Ovary (tissue), 3 donors: ENCODE results near the gene RHBDD3.

Experiments
- CTCF ChIP-seq, 3 donors: fragments of 450-650 bp in 2 of 3; fragments of 200-600 bp in 1 of 3; IDR thresholded peaks; one replicate each; pipeline versions ENCODE4 v1.5.1 to v1.8.0; 2016 to 2022; ENCODE audit warnings: antibody characterized with exemption in 3 of 3, mild to moderate bottlenecking in 1 of 3
- POLR2A ChIP-seq: fragments of 450-650 bp; IDR thresholded peaks from one replicate; pipeline ENCODE4 v1.6.1; 2017; ENCODE audit warnings: antibody characterized with exemption, mild to moderate bottlenecking, moderate library complexity
- donor health status: DM: no; HTN: no; CAD: no.

DNA sequence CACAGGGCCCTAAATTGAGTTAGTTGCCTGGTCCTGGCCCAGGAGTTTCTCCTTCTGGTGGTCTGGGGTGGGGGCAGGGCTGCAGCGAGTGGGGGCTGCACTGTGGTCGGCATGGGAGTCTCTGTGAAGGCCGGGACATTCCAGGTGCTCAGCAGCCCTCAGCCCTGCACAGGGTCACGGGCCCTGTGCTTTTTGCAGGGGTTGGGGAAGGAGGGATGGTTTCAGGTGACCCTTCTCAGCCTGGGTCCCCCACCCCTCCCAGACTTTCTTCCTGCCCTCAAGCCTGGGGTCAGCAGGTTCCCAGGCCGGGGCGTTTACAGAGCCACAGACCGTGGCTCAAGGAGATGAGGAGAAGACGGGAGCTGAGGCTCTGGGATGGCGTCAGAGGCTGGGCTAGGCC is 54.3 kb downstream of the RHBDD3 start:
- TF ChIP-seq CTCF (IDR thresholded peaks at IDR 0.05) (no peak), POLR2A (no peak)
